Measurements from ENCODE around the gene PTCH2. TPM values are rescaled to one million over a fixed set of nuclear protein-coding genes. Genes with fewer than 3 reads are reported as not detected.
"Not testable (repeated sequence)": the region's sequence is repeated elsewhere in the genome, so short reads cannot be mapped to it uniquely, and the experiment has no call there.

PTCH2 gene
- total and polyA plus RNA-seq, 7 donors: 0.36 to 2.8 (median 0.68) TPM; not detected in 2

DNA sequence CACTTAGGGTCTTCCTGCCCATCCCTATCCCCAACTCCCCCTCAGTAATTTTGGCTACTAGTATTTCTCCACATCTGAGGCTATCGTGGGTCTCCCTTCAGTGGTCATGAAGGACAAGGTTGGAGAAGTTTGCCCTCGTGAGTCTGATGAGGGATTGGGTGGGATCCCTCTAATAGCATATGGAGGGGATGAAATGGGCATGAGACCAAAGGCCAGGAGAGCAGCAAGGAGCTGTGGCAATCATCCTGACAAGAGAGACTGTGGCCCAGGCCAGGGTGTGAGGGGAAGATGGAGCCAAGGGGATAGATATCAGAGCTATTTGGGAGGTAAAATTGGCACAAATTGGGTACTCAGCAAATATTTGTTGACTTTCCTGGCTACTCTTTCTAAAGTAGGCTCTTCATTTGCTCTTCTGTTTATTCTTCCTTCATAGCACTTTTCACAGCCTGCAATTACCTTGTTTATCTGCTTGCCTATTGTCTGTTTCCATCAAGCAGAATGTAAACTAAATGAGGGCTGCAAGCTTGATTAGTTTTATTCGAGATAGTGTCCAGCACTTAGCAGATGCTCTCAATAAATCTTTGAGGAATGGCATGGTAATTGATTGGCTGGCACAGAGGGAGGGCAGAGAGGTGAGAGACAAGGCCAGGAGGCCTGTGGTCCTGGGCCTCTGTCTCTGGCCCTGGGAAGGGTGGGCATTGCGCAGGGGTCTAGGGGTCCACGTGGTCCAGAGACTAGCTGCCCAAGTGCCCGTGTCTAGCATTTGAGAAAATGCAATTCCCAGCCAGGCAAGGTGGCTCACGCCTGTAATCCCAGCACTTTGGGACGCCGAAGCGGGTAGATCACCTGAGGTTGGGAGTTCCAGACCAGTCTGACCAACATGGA is 44.3 kb downstream of the PTCH2 start:
- intact Hi-C loops (cut with DNase I): no loop called here
- H3K9me3 ChIP-seq: no peaks in the 10 kb centered on the region
- no peak overlapping the region for H3K4me3 ChIP-seq
- H3K27me3 ChIP-seq: no peaks in the 10 kb centered on the region
- TF ChIP-seq POLR2A (IDR thresholded peaks at IDR 0.05): no peak
- TF ChIP-seq EP300 (IDR thresholded peaks at IDR 0.05): no peak
- TF ChIP-seq, protein P1, sequence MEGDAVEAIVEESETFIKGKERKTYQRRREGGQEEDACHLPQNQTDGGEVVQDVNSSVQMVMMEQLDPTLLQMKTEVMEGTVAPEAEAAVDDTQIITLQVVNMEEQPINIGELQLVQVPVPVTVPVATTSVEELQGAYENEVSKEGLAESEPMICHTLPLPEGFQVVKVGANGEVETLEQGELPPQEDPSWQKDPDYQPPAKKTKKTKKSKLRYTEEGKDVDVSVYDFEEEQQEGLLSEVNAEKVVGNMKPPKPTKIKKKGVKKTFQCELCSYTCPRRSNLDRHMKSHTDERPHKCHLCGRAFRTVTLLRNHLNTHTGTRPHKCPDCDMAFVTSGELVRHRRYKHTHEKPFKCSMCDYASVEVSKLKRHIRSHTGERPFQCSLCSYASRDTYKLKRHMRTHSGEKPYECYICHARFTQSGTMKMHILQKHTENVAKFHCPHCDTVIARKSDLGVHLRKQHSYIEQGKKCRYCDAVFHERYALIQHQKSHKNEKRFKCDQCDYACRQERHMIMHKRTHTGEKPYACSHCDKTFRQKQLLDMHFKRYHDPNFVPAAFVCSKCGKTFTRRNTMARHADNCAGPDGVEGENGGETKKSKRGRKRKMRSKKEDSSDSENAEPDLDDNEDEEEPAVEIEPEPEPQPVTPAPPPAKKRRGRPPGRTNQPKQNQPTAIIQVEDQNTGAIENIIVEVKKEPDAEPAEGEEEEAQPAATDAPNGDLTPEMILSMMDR (IDR thresholded peaks at IDR 0.05): no peak
- no peak for TF ChIP-seq POLR2AphosphoS5 (IDR thresholded peaks at IDR 0.05)
- H3K4me1 ChIP-seq: peaks cover 5 to 40% (median 19%) of the 10 kb centered on the region in 4 donors
- H3K36me3 ChIP-seq: peaks cover 0 to 14% (median under 1%) of the 10 kb centered on the region in 4 donors
- peak; percentile 68 for DNase-seq
- H3K27ac ChIP-seq: peak overlapping the region; percentile 90 to 95 (median 92)
- 83 to 89% methylated on average over 10 of the region's 10 CpGs for WGBS, 2 donors

DNA sequence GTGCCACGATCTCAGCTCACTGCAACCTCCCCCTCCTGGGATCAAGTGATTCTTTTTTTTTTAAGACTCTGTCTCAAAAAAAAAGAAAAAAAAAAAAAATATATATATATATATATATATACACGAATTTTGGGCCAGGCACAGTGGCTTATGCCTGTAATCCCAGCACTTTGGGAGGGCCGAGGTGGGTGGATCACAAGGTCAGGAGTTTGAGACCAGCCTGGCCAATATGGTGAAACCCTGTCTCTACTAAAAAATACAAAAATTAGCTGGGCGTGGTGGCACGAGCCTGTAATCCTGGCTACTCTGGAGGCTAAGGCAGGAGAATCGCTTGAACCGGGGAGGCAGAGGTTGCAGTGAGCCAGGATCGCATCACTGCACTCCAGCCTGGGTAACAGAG is 45.2 kb downstream of the PTCH2 start:
- intact Hi-C loops (cut with DNase I); H3K4me3 ChIP-seq; H3K9me3 ChIP-seq; H3K36me3 ChIP-seq; H3K27me3 ChIP-seq: not testable (repeated sequence)
- peak overlapping the region in 1 of 4 donors; percentile 95 for H3K27ac ChIP-seq
- H3K4me1 ChIP-seq: peaks cover 5 to 32% (median 19%) of the 10 kb centered on the region in 4 donors
- peak; percentile 32 for DNase-seq
- WGBS, 2 donors: 76 to 85% methylated on average over 8 of the region's 8 CpGs

- Histone ChIP-seq H3K36me3 (no peaks in the 10 kb centered on the region), H3K27ac (no peak overlapping the region), H3K27me3 (no peaks in the 10 kb centered on the region), H3K9me3 (no peaks in the 10 kb centered on the region), H3K4me1 (no peaks in the 10 kb centered on the region), H3K4me3 (no peak overlapping the region)
- TF ChIP-seq, protein P1 (IDR thresholded peaks at IDR 0.05): no peak
- TF ChIP-seq EP300 (IDR thresholded peaks at IDR 0.05): no peak
- no peak for TF ChIP-seq POLR2AphosphoS5 (IDR thresholded peaks at IDR 0.05)
- TF ChIP-seq POLR2A (IDR thresholded peaks at IDR 0.05): no peak
- DNase-seq: peak; percentile 49
- intact Hi-C loops (cut with DNase I): loop anchor here (5.0 kb wide), 1 partner anchor 44 kb away; no protein-coding TSS in a partner anchor
- 88 to 93% methylated on average over 9 of the region's 9 CpGs for WGBS, 2 donors
Observed at GRCh38 chr1:44792736-44793502, 50.1 kb downstream of the PTCH2 start.

- DNase-seq: no peak
Observed at GRCh38 chr1:44790968-44791801, 51.9 kb downstream of the PTCH2 start.

More at GRCh38 chr1:44790968-44791801, 51.9 kb downstream of the PTCH2 start:
- H3K27ac ChIP-seq: peak overlapping the region in 1 of 4 donors; percentile 18
- H3K4me1 ChIP-seq: peaks cover 0 to 7% (median 3%) of the 10 kb centered on the region in 4 donors
- no peak overlapping the region for H3K4me3 ChIP-seq
- intact Hi-C loops (cut with DNase I): loop anchor here (5.0 kb wide), 1 partner anchor 46 kb away; no protein-coding TSS in a partner anchor
- H3K9me3 ChIP-seq: no peaks in the 10 kb centered on the region
- no peaks in the 10 kb centered on the region for H3K27me3 ChIP-seq
- H3K36me3 ChIP-seq: no peaks in the 10 kb centered on the region
- no peak for TF ChIP-seq POLR2A (IDR thresholded peaks at IDR 0.05)
- TF ChIP-seq, protein P1 (IDR thresholded peaks at IDR 0.05): no peak
- 23 to 59% methylated on average over 7 of the region's 7 CpGs for WGBS, 2 donors
